ENCODE data around the gene HMGCLL1. TPM values are rescaled to one million over a fixed set of nuclear protein-coding genes. Genes with fewer than 3 reads are reported as not detected.

HMGCLL1 gene
- polyA plus RNA-seq, 1 of the 3 experiments (the other 2 are of a cell fraction) = not detected

DNA sequence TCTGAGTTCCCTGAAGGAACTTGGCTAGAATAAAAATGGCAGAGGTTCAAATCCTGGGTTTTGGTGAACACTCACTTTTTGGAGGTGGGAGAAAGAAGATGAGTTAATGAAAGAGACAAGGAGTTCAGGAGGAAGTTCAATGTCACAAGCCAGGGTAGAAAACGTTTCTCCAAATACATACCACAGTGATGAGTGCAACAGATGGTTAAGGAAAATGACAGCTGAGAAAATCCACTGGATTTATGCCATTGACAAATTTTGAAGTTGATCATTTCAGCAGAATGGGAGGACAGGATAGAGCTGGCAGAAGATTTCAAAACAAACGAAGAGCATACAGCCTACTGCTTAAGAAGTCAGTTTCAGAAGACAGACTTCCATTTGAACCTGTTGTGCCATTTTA is 129.0 kb downstream of the HMGCLL1 start:
- Histone ChIP-seq H4K20me1 (ENCODE audit: insufficient read depth) (no peaks in the 10 kb centered on the region), H3K4me1 (ENCODE audit: control insufficient read depth in 1 of 2, insufficient read depth in 2 of 2, low read depth in 1 of 2, low read length in 1 of 2) (no peaks in the 10 kb centered on the region), H3K27ac (ENCODE audit: low read depth in 2 of 2, low read length in 1 of 2) (no peak overlapping the region), H3K36me3 (replicated peaks in 1 of 2; ENCODE audit: control insufficient read depth in 1 of 2, insufficient read depth in 2 of 2, low read length in 1 of 2) (no peaks in the 10 kb centered on the region), H3K4me3 (ENCODE audit: low read depth in 2 of 2, low read length in 1 of 2) (no peak overlapping the region), H3K4me2 (no peak overlapping the region), H3K79me2 (ENCODE audit: insufficient read depth) (no peaks in the 10 kb centered on the region), H3K27me3 (ENCODE audit: insufficient read depth) (no peaks in the 10 kb centered on the region), H3K9ac (no peak overlapping the region), H3F3A (replicated peaks; ENCODE audit: insufficient read depth) (no peaks in the 10 kb centered on the region), H3K9me2 (no peaks in the 10 kb centered on the region), H2AFZ (ENCODE audit: low read depth) (no peak overlapping the region; the same call in 1 of the 2 replicates), H3K9me3 (no peaks in the 10 kb centered on the region)
- POLR2A ChIA-PET = no interaction called here
- 20% methylated on average over 2 of the region's 2 CpGs for WGBS (ENCODE audit: low lambda C conversion rate)
- TF ChIP-seq NFIC (IDR thresholded peaks at IDR 0.05; ENCODE audit: borderline replicate concordance) (no peak), FOSL2 (IDR thresholded peaks at IDR 0.05; ENCODE audit: borderline replicate concordance, low read depth) (no peak)
- TF ChIP-seq, protein P1, sequence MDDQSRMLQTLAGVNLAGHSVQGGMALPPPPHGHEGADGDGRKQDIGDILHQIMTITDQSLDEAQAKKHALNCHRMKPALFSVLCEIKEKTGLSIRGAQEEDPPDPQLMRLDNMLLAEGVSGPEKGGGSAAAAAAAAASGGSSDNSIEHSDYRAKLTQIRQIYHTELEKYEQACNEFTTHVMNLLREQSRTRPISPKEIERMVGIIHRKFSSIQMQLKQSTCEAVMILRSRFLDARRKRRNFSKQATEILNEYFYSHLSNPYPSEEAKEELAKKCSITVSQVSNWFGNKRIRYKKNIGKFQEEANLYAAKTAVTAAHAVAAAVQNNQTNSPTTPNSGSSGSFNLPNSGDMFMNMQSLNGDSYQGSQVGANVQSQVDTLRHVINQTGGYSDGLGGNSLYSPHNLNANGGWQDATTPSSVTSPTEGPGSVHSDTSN (IDR thresholded peaks at IDR 0.05) = 0 out of 2 replicates have a peak, but pooled peaks have one; percentile 21
- TF ChIP-seq, protein P2, sequence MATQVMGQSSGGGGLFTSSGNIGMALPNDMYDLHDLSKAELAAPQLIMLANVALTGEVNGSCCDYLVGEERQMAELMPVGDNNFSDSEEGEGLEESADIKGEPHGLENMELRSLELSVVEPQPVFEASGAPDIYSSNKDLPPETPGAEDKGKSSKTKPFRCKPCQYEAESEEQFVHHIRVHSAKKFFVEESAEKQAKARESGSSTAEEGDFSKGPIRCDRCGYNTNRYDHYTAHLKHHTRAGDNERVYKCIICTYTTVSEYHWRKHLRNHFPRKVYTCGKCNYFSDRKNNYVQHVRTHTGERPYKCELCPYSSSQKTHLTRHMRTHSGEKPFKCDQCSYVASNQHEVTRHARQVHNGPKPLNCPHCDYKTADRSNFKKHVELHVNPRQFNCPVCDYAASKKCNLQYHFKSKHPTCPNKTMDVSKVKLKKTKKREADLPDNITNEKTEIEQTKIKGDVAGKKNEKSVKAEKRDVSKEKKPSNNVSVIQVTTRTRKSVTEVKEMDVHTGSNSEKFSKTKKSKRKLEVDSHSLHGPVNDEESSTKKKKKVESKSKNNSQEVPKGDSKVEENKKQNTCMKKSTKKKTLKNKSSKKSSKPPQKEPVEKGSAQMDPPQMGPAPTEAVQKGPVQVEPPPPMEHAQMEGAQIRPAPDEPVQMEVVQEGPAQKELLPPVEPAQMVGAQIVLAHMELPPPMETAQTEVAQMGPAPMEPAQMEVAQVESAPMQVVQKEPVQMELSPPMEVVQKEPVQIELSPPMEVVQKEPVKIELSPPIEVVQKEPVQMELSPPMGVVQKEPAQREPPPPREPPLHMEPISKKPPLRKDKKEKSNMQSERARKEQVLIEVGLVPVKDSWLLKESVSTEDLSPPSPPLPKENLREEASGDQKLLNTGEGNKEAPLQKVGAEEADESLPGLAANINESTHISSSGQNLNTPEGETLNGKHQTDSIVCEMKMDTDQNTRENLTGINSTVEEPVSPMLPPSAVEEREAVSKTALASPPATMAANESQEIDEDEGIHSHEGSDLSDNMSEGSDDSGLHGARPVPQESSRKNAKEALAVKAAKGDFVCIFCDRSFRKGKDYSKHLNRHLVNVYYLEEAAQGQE (IDR thresholded peaks at IDR 0.05; ENCODE audit: low read depth, low read length) = no peak
- CTCF ChIA-PET = interaction anchor here (0.9 to 1.9 kb wide), 2 partner anchors 11 to 13 kb away, joined by 4 to 6 read pairs; no protein-coding TSS in a partner anchor
- no peak for DNase-seq

DNA sequence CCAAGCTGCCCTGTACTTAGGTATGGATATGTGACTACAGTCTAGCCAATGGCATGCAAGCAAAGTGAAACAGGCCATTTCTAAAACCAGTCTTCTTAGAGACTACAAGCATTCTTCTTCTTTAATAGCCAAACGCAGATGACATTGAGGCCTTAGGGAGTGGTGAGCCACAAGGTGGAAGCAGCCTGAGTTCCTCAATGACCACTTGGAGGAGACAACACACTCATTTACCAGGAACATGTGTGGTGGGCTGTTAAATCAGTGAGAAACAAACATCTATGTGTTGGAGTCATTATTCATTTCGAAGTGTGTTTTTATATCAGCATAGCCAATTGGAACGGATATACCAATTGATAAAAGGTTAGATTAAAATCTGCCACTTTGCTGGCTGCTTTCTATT is 129.8 kb downstream of the HMGCLL1 start:
- Histone ChIP-seq H3F3A (replicated peaks; ENCODE audit: insufficient read depth) (no peaks in the 10 kb centered on the region), H3K4me2 (no peak overlapping the region), H3K9ac (no peak overlapping the region), H4K20me1 (ENCODE audit: insufficient read depth) (no peaks in the 10 kb centered on the region), H3K4me3 (ENCODE audit: low read depth in 2 of 2, low read length in 1 of 2) (no peak overlapping the region), H3K4me1 (ENCODE audit: control insufficient read depth in 1 of 2, insufficient read depth in 2 of 2, low read depth in 1 of 2, low read length in 1 of 2) (no peaks in the 10 kb centered on the region), H3K27ac (ENCODE audit: low read depth in 2 of 2, low read length in 1 of 2) (no peak overlapping the region), H3K36me3 (replicated peaks in 1 of 2; ENCODE audit: control insufficient read depth in 1 of 2, insufficient read depth in 2 of 2, low read length in 1 of 2) (no peaks in the 10 kb centered on the region), H3K79me2 (ENCODE audit: insufficient read depth) (no peaks in the 10 kb centered on the region), H3K9me2 (no peaks in the 10 kb centered on the region), H2AFZ (ENCODE audit: low read depth) (no peak overlapping the region; the same call in 1 of the 2 replicates), H3K9me3 (no peaks in the 10 kb centered on the region), H3K27me3 (ENCODE audit: insufficient read depth) (no peaks in the 10 kb centered on the region)
- CTCF ChIA-PET = interaction anchor here (7.7 kb wide), 1 partner anchor 436 kb away, joined by 64 read pairs; no protein-coding TSS in a partner anchor
- TF ChIP-seq TEAD4 (IDR thresholded peaks at IDR 0.05; ENCODE audit: borderline replicate concordance, insufficient read depth) (no peak), MEF2A (IDR thresholded peaks at IDR 0.05; ENCODE audit: borderline replicate concordance, low read depth) (no peak), SIN3A (IDR thresholded peaks at IDR 0.05; ENCODE audit: borderline replicate concordance, low read depth, low read length) (no peak), POLR2AphosphoS5 (IDR thresholded peaks at IDR 0.05; ENCODE audit: low read depth, low read length) (no peak), ELF1 (IDR thresholded peaks at IDR 0.05) (no peak), RXRA (IDR thresholded peaks at IDR 0.05; ENCODE audit: borderline replicate concordance, low read depth) (no peak), YY1 (IDR thresholded peaks at IDR 0.05; ENCODE audit: low read depth) (no peak), NRF1 (IDR thresholded peaks at IDR 0.05; ENCODE audit: low read depth, low read length) (no peak), FOXJ3 (CRISPR knock-in tag; IDR thresholded peaks at IDR 0.05) (no peak), TCF12 (IDR thresholded peaks at IDR 0.05) (no peak), RAD21 (IDR thresholded peaks at IDR 0.05; ENCODE audit: low read length) (no peak)
- TF ChIP-seq, protein P3, sequence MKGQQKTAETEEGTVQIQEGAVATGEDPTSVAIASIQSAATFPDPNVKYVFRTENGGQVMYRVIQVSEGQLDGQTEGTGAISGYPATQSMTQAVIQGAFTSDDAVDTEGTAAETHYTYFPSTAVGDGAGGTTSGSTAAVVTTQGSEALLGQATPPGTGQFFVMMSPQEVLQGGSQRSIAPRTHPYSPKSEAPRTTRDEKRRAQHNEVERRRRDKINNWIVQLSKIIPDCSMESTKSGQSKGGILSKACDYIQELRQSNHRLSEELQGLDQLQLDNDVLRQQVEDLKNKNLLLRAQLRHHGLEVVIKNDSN (IDR thresholded peaks at IDR 0.05; ENCODE audit: borderline replicate concordance, low read depth) = no peak
- TF ChIP-seq, protein P2 (IDR thresholded peaks at IDR 0.05; ENCODE audit: low read depth, low read length) = no peak
- POLR2A ChIA-PET = no interaction called here
- DNase-seq = no peak
- 42% methylated on average over 3 of the region's 3 CpGs for WGBS (ENCODE audit: low lambda C conversion rate)

All from SK-N-SH (cell line).